GM19455 (cell line): ENCODE measurements around the gene DYNLL1.
"Not testable (repeated sequence)": the region's sequence is repeated elsewhere in the genome, so short reads cannot be mapped to it uniquely, and the experiment has no call there.

ENCODE experiments used
- ATAC-seq: cut with Tn5 transposase; IDR thresholded peaks from one replicate; pipeline ENCODE4 v1.9.1; 2021; ENCODE audit not compliant: unreplicated experiment

Gene DYNLL1

DNA sequence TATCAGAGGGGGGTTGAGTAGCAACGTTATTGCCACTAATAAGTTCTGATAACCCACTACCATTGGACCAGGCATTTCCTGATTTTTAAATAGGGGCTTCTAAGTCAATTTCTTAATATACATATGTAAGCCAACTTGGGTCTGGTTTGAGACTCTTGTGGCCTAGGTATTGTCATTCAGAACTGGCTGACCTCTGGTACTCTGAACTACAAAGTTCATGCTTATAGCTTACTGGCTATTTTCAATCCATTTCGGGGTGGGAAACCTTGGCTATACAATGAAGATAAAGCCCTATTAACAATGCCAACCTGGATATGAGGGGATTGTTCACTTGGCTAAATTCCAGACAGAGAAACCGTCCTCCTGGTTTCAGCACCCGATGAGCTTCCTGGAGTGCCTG lies 8.7 kb downstream of the DYNLL1 start:
- no peak for ATAC-seq

DNA sequence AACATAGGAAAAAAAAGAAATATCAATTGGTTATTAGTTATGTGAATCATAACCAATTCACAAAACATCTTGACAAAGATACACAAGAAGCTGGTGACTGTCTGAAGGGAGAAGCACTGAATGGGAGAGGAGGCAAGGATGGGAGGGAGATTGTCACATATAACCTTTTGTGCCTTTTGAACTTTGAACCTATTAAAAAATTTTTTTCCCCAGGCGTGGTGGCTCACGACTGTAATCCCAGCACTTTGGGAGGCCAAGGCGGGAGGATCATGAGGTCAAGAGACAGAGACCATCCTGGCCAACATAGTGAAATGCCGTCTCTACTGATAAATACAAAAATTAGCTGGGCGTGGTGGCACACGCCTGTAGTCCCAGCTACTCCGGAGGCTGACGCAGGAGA lies 12.6 kb downstream of the DYNLL1 start:
- no peak for ATAC-seq

DNA sequence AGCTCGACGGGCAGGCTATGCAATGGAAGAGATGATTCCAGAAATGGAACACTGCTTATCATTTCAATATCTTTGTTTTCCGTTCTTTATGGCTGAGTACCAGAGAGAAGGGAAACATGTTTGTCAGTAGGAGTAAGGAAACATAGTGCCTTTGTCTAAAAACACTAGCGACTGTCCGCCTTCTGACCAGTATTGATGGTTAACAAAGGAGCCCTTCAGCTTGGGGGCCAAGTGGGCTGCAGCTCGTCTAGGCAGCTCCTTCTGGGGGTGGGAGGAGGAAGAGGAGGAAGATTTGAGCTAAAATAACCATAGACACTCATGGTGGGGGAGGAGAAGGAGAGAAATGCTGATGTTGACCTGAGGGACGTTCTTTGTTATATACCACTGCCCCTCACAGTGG lies 18.1 kb downstream of the DYNLL1 start:
- ATAC-seq, result no peak

DNA sequence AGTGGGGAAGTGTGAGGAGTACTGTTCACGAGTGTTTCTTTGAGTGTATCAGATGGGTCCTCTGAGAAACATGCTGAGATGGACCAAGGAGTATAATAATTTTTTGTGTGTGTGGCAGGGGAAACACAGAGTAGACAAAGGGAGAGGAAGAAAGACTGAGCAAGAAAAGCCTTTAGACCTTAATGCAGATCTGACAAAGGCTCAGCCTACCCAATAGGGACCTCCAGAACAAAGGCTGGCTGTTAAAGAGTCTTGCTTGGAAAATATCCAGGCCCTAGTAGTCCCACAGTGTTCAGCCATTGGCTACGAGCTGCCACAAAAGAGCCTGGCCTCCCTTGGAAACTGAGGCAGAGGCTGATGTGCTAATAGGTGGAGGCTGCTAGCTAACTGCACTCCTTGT lies 19.6 kb downstream of the DYNLL1 start:
- no peak for ATAC-seq

DNA sequence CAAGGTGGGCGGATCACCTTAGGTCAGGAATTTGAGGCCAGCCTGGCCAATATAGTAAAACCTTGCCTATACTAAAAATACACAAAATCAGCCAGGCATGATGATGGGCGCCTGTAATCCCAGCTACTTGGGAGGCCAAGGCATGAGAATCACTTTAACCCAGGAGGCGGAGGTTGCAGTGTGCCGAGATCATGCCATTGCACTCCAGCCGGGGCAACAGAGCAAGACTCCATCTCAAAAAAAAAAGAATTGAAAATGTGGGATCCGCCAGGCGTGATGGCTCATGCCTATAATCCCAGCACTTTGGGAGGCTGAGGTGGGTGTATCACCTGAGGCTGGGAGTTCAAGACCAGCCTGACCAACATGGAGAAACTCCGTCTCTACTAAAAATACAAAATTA lies 23.4 kb downstream of the DYNLL1 start:
- ATAC-seq, result not testable (repeated sequence)

DNA sequence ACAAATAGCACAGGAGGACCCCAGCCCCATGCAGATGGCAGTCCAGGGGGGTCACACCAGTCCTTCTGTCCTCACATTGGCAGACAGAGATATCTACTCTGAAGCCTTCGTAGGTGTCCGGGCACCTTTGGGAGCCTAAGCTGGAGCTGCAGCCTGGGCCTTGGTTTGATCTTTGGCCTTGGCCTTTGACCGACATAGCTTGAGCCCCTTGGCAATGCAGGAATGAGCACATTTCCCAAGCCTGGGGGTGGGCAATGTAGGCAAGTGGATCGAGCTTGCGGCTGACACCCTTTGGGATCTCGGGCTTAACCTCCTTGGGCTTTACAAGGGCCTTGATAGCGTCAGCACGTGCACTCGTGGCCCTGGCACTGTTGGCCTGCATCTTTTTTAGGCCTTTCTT lies 26.7 kb downstream of the DYNLL1 start:
- no peak for ATAC-seq

DNA sequence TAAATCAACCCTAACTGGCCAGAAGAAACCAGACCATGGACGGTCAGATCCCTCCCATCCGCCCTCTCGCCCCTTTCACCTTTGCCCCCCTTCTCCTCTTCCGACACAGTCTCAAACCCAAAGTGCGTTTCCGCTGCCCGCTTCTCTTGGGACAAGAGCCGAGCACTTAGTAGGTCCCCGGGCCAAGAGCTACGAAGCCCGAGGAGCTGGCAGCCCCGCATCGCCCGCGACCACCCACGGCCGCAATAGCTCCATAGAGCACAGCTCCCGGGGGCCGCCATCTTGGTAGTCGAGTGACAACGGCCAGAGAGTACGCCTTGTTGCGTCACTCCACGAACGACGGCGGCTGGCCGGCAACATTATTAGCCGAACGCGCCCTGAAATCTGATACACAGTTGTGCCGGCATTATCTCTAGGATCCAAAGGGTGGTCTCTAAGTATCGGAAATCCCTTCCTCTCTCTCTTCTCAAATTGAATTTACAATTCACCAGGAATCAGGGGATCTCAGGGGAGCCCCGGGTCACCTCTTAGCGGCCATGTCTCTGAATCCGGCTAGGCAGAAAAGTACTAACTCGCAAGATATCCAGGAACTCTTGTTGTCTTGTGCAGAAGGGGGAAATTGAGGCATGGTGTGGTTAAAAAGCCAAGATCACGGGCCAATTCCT lies 33.1 kb downstream of the DYNLL1 start, which contains the start of gene COQ5:
Gene COQ5 (minus strand): TSS at position 298 of the 665 bp plus-strand sequence. CDS start 17 bp downstream, at position 281.
- ATAC-seq, result no peak

DNA sequence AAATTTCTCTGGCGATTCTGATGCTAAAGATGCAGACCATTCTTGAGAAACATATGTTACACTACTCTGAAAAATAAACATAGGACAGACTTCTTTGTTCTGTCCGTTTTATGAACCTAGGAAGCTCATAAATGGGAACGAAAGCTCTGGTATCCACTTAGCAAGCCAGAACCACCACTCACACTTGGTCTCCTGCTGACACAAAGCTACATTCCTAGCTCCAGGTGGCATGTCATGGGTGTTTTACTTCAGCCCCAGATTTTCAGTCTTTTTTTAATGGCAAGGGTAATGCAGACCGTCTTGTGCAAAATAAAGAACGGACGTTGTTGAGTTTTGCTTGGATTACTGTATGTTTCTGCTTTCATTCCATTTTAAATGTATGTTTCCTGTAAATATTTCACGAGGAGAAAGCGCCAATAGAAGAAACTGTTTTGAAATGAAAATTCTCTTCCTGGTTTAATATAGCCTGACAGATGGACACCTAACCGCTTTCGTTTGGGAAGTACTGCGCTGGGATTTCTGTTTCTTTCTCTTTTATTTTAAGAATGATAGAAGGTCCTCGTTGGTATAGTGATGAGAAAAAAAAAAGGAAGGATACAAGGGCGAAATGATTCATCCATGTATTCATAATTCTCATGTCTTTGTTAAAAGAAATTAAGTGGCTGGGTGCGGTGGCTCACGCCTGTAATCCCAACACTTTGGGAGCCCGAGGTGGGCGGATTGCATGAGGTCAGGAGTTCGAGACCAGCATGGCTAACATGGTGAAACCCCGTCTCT lies 33.9 kb downstream of the DYNLL1 start:
- no peak for ATAC-seq

DNA sequence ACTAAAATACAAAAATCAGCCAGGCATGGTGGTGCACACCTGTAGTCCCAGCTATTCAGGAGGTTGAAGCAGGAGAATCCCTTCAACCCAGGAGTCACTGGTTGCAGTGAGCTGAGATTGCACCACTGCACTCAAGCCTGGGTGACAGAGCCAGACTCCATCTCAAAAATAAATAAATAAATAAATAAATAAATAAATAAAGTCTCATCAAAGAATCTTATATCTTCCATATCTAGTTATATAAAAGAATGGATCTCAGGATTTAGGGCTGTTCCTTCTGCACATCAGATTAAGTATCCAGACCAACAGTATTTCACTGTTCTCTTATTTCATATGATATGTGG lies 34.5 kb downstream of the DYNLL1 start:
- not testable (repeated sequence) for ATAC-seq

DNA sequence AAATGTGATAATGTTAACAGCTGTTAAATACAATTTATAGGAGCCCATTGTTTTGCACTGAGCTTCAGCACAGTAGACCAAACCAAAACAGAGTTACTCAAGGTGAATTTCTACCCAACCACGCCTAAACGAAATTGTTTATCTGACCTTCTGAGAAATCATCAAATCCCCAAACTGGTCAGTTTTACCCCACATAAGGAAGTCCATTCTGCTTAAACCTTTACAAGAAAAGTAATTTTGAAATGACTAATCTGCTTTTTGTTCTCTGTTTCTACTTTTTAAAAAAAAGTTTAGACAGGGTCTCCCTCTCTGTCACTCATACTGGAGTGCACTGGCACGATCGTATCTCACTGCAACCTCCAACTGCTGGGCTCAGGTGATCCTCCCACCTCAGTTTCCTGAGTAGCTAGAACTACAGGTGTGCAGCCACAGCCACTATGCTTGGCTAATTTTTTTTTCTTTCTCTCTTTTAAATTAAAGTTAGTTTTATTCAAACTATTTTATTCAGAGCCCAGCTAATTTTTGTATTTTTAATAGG lies 36.9 kb downstream of the DYNLL1 start:
- ATAC-seq, result no peak

DNA sequence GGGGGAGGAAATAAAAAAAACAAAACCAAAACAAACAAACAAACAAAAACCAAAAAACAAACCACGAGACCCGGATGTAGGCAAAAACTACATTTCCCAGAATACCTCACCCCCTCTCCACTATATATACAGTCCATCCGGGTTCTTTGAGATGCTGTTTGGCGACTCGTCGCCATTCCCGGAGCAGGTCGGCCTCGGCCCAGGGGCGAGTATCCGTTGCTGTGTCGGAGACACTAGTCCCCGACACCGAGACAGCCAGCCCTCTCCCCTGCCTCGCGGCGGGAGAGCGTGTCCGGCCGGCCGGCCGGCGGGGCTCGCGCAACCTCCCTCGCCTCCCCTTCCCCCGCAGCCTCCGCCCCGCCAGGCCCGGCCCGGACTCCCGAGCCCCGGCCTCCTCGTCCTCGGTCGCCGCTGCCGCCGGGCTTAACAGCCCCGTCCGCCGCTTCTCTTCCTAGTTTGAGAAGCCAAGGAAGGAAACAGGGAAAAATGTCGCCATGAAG lies 38.3 kb downstream of the DYNLL1 start, which contains the start of gene RNF10:
Gene RNF10 (plus strand): TSS at position 154 of the 500 bp plus-strand sequence. CDS start 456 bp downstream, outside the sequence.
- ATAC-seq, result peak; percentile 58

DNA sequence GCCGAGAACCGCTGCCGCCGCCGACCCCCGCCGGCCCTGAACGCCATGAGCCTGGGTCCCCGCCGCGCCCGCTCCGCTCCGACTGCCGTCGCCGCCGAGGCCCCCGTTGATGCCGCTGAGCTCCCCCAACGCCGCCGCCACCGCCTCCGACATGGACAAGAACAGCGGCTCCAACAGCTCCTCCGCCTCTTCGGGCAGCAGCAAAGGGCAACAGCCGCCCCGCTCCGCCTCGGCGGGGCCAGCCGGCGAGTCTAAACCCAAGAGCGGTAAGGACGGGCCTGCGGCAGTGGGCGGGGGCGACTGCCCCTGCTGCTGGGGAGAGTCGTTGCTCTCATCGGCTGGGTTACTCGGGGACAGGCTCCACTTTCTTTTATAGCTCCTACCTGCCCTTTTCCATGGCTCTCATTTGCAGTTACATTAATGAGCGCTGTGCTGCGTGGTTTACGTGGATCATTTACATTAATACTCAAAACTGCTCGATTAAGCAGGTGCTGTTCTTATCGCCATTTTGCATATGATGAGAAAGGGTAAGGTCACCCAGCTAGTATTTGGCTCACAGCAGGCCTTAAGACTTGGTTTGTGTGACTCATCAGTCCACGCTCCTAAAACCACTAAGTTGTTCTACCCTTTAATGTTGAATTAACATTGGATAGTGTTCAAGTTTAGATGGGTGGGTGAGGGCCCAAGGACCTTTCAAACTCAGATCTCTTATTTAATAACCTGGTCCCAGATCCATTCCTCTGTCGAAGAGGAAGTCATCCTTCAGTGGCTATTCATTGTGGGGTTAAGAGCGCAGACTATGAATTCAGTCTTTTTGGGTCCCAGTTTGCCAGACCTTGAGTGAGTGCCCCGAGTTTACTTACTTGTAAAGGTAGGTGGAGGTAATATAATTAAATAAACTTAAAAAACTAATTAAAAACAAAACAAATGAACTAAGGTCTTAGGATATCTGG lies 39.1 kb downstream of the DYNLL1 start:
- peak; percentile 31 for ATAC-seq

DNA sequence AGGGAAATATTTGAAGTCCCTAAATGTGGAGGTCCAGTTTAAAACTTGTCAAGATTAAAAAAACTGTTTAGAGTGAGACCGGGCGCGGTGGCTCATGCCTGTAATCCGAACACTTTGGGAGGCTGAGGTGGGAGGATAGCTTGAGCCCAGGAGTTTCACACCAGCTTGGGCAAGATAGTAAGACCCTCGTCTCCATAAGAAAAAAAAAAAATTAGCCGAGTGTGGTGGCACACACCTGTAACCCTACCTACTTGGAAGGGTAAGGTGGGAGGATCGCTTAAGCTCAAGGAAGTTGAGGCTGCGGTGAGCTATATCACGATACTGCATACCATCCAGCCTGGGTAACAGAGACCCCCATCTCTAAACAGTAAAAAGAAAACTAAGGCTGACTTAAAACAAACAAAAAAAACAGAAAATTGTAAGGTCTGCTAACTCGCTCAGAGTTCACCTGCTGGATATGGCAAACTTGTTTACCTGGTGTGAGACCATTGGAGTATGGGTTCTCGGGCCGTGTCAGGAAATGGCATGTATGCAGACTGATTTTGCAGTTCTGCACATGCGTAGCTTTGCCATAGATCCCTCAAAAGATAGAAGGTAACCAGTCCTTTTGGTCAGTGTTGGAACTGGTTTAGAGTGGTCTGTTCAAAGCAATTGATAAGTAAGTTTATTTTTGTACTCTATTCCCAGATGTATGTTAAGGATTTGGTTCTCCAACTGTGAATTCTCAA lies 40.3 kb downstream of the DYNLL1 start:
- no peak for ATAC-seq

DNA sequence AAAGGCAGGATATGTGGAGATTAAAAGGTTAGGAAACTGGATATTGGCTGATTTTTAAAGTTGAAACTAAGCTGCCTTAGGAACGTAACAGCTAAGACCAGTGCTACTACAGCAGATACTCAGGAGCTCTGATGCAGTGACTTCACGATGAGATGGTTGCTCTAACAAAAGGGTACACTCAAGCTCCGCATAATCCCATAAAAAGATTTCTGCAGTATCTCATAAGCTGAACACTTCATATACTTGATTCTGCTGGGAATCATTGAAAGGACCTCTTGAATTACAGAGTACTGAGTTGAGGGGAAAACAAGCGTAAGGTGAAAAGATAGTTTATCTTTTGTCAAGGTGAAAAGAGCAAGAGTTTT lies 41.9 kb downstream of the DYNLL1 start:
- no peak for ATAC-seq

DNA sequence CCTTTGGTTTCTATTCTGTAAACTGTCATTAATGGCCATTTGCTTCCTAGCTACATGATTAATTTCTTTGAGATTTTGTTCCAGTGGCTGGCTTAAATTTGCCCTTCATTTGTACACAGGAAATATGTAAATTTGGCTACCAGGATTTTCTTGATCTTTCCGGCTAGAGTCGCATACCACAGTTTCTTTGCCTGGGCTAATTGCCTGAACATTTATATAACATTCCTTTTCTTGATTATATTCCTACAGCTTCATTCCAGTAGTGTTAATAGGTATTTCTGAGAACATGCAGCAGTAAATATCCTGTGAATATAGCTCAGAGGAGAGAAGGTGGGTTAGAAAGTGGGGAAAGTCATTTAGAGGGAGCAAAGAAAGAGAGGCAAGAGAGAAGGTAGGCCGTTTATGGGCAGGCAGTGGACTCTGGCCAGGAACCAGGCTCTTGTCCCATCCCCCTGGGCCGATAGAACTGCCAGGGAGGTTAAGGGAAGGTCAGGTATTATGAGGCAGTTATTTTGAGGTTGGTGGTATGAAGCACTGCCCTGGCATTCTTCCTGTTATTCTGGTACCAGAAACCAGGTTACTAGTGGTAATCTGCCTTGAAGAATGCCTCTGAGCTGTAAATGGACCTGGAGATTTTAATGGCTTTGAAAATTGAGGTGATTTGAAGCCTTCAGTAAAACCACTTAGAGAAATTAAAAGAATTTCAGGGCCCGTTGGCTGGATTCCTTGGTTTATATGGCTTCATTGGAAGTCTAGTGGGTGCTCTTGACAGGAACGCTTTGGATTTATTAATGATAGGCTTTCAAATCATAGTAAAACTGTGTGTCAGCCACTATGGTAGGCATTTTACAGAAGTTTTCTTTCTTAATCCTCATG lies 42.6 kb downstream of the DYNLL1 start:
- no peak for ATAC-seq

DNA sequence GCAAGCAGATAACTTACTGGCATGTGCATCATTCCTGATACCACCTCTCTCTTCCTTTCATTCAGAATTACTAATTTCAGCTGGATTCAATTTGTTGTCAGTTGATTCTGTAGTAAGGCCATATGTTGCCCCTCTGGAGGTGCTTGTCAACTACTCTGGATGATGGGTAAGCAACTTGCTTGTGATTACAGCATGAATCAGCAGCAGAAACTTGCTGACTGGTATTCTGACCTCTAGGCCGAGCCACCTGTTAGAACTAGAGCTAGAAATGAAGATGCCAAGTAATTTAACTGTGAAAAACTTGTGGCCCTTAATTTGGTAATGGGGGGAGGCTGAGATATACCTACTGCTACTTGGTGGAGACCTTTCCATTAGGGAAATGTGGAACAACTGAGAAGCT lies 43.4 kb downstream of the DYNLL1 start:
- no peak for ATAC-seq

DNA sequence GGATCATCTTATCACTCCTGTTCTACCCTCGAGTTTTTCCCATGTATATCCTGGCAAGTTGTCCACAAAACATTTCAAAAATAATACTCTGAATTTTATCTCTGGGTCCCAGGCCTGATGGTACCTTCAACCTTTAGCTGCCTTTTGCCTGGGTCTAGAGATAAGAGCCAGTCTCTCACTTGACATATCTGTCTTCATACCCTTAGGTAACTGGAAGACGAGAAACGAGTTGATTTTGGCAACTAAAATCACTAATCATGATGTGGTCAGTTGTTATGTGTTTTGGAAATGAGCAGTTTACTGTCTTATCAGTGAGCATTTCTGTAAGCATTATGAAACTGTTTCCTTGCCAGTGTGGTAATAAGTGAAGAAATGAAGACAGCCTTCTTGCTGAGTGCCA lies 44.5 kb downstream of the DYNLL1 start:
- ATAC-seq, result no peak

DNA sequence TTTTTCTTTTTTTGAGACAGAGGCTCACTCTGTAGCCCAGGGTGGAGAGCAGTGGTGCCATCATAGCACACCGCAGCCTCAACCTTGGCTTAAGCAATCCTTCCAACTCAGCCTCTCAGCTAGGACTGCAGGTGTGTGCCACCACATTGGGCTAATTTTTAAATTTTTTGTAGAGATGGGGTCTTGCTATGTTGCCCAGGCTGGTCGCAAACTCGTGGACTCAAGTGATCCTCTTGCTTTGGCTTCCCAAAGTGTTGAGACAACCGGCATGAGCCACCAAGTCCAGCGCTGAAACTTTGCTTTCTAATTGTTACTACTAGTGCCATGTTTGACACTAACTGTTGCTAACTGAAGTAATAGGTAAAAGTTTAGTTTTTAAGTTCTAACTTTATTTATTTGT lies 46.3 kb downstream of the DYNLL1 start:
- ATAC-seq, result no peak

DNA sequence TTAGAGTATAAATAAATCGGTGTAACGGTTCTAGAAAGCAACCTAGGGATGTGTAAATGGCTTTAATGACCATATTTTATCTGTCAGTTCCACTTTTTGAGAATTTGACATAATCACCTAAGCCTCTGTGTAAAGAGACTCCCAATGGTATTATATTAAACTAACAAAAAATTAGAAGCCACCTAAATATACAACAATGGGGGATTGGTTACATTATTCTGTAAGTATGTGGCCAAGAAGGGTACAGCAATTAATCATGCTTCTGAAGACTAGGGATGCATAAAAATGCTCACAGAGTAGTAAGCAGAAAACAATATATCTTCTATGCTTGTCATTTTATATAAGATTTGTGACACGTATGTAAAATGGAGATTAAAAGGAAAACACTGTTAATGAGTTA lies 48.8 kb downstream of the DYNLL1 start:
- ATAC-seq, result no peak

DNA sequence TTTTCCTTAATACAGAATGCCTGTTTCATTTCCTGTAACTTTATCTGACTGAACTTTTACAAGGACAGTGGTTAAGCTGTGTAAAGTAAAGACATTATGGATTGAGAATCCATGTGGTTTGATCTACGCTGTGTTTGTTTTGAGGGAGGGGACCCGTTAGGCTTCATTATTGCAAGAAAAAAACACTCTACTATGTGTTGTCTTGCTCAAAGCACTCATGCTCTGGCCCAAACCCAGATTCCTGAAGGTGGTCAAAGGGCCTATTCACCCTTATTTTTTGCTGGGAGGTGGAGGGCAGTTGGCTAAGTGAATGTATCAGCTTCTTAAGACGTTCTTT lies 50.1 kb downstream of the DYNLL1 start:
- ATAC-seq, result no peak
